Endothelial cell of umbilical vein (primary cell): ENCODE measurements around the gene COL15A1. TPM values are rescaled to one million over a fixed set of nuclear protein-coding genes. Genes with fewer than 3 reads are reported as not detected.

Experiments used
- BruUV-seq: library from RNA; stranded (reverse); fragments of 400-500 nt; replicated peaks from 2 replicates; lab custom pipeline; 2021; lab: Mats Ljungman, UMichigan
- CTCF ChIA-PET: fragments of 300-600, 350-600 bp; sonication (Branson Sonifier 250); formaldehyde crosslinking; loops from one replicate; lab custom pipeline; 2021; ENCODE audit warnings: antibody characterized with exemption, inconsistent platforms; lab: Charles Lee
- POLR2A ChIA-PET: fragments of 300-600, 350-600 bp; sonication (Branson Sonifier 250); formaldehyde crosslinking; loops from one replicate; lab custom pipeline; 2021; ENCODE audit warnings: antibody characterized with exemption, inconsistent platforms; lab: Charles Lee
- DNase-seq: peaks from one replicate; pipeline ENCODE4 v3.0.0-alpha.2; 2011; ENCODE audit warnings: low read depth, low spot score
- FAIRE-seq: peaks from 2 replicates; lab custom pipeline; 2011; peaks lifted over from hg19 to GRCh38; lab: Jason Lieb, UNC
- H2AFZ ChIP-seq: 2 replicates; pipeline ENCODE4 v1.6.0; 2012; ENCODE audit warnings: low read depth, low read length, control low read depth, inconsistent platforms
- H3K27ac ChIP-seq: 2 replicates; pipeline ENCODE4 v1.5.1; 2011; ENCODE audit warnings: low read depth, mild to moderate bottlenecking, control low read depth, low read length, moderate library complexity; ENCODE audit not compliant: insufficient read depth
- H3K27me3 ChIP-seq, 2 experiments: 2 replicates each; pipeline versions ENCODE4 v1.6.0 to v1.6.1; 2011; ENCODE audit warnings: low read length in 2 of 2, mixed read lengths in 1 of 2; ENCODE audit not compliant: control insufficient read depth in 2 of 2, insufficient read depth in 2 of 2
- H3K36me3 ChIP-seq, 2 experiments: 2 replicates in 1 of 2; 3 replicates in 1 of 2; pipeline ENCODE4 v1.5.1; 2011; ENCODE audit warnings: low read length in 2 of 2, mild to moderate bottlenecking in 1 of 2, moderate library complexity in 1 of 2; ENCODE audit not compliant: control insufficient read depth in 2 of 2, insufficient read depth in 2 of 2; ENCODE audit errors: extremely low read depth in 1 of 2
- H3K4me1 ChIP-seq: 3 replicates; pipeline ENCODE4 v1.5.1; 2011; ENCODE audit warnings: mild to moderate bottlenecking, low read length; ENCODE audit not compliant: control insufficient read depth, insufficient read depth; ENCODE audit errors: extremely low read depth
- H3K4me2 ChIP-seq: 2 replicates; pipeline ENCODE4 v1.6.1; 2011; ENCODE audit warnings: low read length, control low read depth, mixed read lengths; ENCODE audit not compliant: insufficient read depth
- H3K4me3 ChIP-seq, 3 experiments: fragments of 200-600 bp in 1 of 3; sonication (generic), shearing (Covaris generic) in 1 of 3; replicated peaks in 1 of 3; 2 replicates each; pipeline ENCODE4 v1.5.1; 2011 to 2016; ENCODE audit warnings: control low read depth in 3 of 3, low read length in 3 of 3, mild to moderate bottlenecking in 2 of 3, inconsistent platforms in 1 of 3, low read depth in 1 of 3, moderate library complexity in 1 of 3; ENCODE audit not compliant: insufficient read depth in 1 of 3
- H3K79me2 ChIP-seq: 2 replicates; pipeline ENCODE4 v1.6.0; 2012; ENCODE audit warnings: low read length, inconsistent platforms; ENCODE audit not compliant: control insufficient read depth, insufficient read depth
- H3K9ac ChIP-seq: replicated peaks from 2 replicates; pipeline ENCODE3; 2011; ENCODE audit warnings: low read length, control low read depth; ENCODE audit not compliant: insufficient read depth; ENCODE audit errors: extremely low read depth
- H3K9me1 ChIP-seq: replicated peaks from 3 replicates; pipeline ENCODE4 v1.6.0; 2011; ENCODE audit warnings: mild to moderate bottlenecking, low read length; ENCODE audit not compliant: control insufficient read depth, insufficient read depth; ENCODE audit errors: extremely low read depth
- H3K9me3 ChIP-seq: replicated peaks from 2 replicates; pipeline ENCODE4 v1.5.1; 2012; ENCODE audit warnings: low read length, inconsistent platforms; ENCODE audit not compliant: control insufficient read depth, insufficient read depth
- H4K20me1 ChIP-seq: replicated peaks from 2 replicates; pipeline ENCODE3; 2011; ENCODE audit warnings: mild to moderate bottlenecking, low read length; ENCODE audit not compliant: control insufficient read depth, insufficient read depth; ENCODE audit errors: extremely low read depth
- EZH2 ChIP-seq: IDR thresholded peaks from 2 replicates; pipeline ENCODE4 v1.6.1; 2012; ENCODE audit warnings: borderline replicate concordance, low read depth, mild to moderate bottlenecking, moderate library complexity, low read length, inconsistent platforms; ENCODE audit not compliant: severe bottlenecking
- GATA2 ChIP-seq: IDR thresholded peaks from 2 replicates; pipeline ENCODE4 v1.7.0; 2011; ENCODE audit warnings: low read depth, mild to moderate bottlenecking, moderate library complexity, mixed read lengths, low read length; ENCODE audit not compliant: insufficient read length, insufficient read depth
- JUN ChIP-seq: IDR thresholded peaks from 2 replicates; pipeline ENCODE4 v1.6.1; 2011; ENCODE audit warnings: borderline replicate concordance, low read depth; ENCODE audit not compliant: insufficient read length, insufficient read depth
- MYC ChIP-seq: IDR thresholded peaks from one replicate; pipeline ENCODE4 v1.6.1; 2011; ENCODE audit warnings: mild to moderate bottlenecking, low read depth, low read length
- POLR2A ChIP-seq: IDR thresholded peaks from 2 replicates; pipeline ENCODE4 v1.6.1; 2012; ENCODE audit warnings: low read depth, mild to moderate bottlenecking, control low read depth, low read length
- POLR2AphosphoS5 ChIP-seq: IDR thresholded peaks from 2 replicates; pipeline ENCODE4 v1.6.1; 2012; ENCODE audit warnings: low read depth, mild to moderate bottlenecking, control low read depth, low read length, moderate library complexity; ENCODE audit not compliant: insufficient read depth
- dilution Hi-C: fragments of 300-500 bp; cut with MboI; formaldehyde crosslinking; loops from one replicate; pipeline ENCODE4 v1.15.0; 2019; ENCODE audit warnings: low sequenced_read_pairs; ENCODE audit not compliant: extremely low pct_ligation_motif_present
- intact Hi-C: fragments of 100-400 bp; cut with micrococcal nuclease; formaldehyde crosslinking; loops from one replicate; pipeline ENCODE4 v1.10.0; 2022
- polyA plus RNA-seq, 4 experiments: library from polyadenylated mRNA; depleted of rRNA in 3 of 4; stranded (reverse) in 3 of 4; unstranded in 1 of 4; fragments of >200 nt; gene quantifications; 2 replicates each; pipeline versions ENCODE4 v1.2.1 to v1.2.3, GENCODE V29; 2011 to 2012; ENCODE audit warnings: missing spikeins in 1 of 4
- total RNA-seq: library from RNA; stranded (reverse); gene quantifications from 2 replicates; pipeline ENCODE4 v1.2.3, GENCODE V29; 2021
- TF ChIP-seq, protein P1 (sequence below), 2 donors: IDR thresholded peaks; 1 replicate in 1 of 2; 2 replicates in 1 of 2; pipeline ENCODE4 v1.5.1; 2011; ENCODE audit warnings: low read length in 2 of 2, mild to moderate bottlenecking in 2 of 2, moderate library complexity in 2 of 2, control low read depth in 1 of 2, inconsistent platforms in 1 of 2, low read depth in 1 of 2; ENCODE audit not compliant: insufficient read depth in 1 of 2; ENCODE audit errors: extremely low read depth in 1 of 2
- TF ChIP-seq, protein P2 (sequence below): IDR thresholded peaks from 2 replicates; pipeline ENCODE4 v1.6.1; 2011; ENCODE audit not compliant: insufficient read depth, insufficient read length

COL15A1 gene
- total and polyA plus RNA-seq, 2 donors (not counting 3 experiments of a cell fraction or from before 2014, with no cell fraction given), result not detected

DNA sequence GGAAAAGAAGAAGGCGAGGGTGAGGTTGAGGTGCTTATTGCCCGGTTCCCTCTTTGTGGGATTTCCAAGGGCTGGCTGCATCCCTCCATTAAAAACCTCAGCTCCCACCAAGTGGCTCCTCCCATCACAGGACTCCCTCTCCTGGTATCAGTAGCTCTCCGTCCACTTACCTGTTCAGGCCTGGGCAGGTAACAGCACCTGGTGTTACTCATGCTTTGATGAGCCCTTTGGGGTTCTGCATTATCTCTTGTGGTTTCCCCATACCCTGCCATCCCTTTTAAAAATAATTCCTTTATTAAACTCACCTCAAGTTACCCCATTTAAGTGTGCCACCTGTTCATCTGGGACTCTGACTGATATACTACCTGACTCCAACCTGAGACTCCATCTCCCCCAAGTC lies 143.8 kb downstream of the COL15A1 start:
- H3K27me3 ChIP-seq, result peaks cover 0 to 2% of the 10 kb centered on the region in 2 experiments
- no peak overlapping the region for H2AFZ ChIP-seq
- CTCF ChIA-PET, result interaction anchor here (1.9 kb wide), 1 partner anchor 17 kb away, joined by 5 read pairs; the partner anchor contains the start of gene TGFBR1
- H3K27ac ChIP-seq, result no peak overlapping the region
- H3K36me3 ChIP-seq, result no peaks in the 10 kb centered on the region
- POLR2A ChIA-PET, result no interaction called here
- no peaks in the 10 kb centered on the region for H3K9me1 ChIP-seq
- H3K4me2 ChIP-seq, result no peak overlapping the region
- H3K79me2 ChIP-seq, result no peaks in the 10 kb centered on the region
- no peaks in the 10 kb centered on the region for H4K20me1 ChIP-seq
- DNase-seq, result no peak
- dilution Hi-C loops (no loop called here), intact Hi-C loops (no loop called here)
- H3K4me1 ChIP-seq, result no peaks in the 10 kb centered on the region
- TF ChIP-seq GATA2 (no peak), EZH2 (no peak), MYC (no peak), POLR2A (no peak), JUN (no peak), POLR2AphosphoS5 (no peak)
- TF ChIP-seq, protein P1, sequence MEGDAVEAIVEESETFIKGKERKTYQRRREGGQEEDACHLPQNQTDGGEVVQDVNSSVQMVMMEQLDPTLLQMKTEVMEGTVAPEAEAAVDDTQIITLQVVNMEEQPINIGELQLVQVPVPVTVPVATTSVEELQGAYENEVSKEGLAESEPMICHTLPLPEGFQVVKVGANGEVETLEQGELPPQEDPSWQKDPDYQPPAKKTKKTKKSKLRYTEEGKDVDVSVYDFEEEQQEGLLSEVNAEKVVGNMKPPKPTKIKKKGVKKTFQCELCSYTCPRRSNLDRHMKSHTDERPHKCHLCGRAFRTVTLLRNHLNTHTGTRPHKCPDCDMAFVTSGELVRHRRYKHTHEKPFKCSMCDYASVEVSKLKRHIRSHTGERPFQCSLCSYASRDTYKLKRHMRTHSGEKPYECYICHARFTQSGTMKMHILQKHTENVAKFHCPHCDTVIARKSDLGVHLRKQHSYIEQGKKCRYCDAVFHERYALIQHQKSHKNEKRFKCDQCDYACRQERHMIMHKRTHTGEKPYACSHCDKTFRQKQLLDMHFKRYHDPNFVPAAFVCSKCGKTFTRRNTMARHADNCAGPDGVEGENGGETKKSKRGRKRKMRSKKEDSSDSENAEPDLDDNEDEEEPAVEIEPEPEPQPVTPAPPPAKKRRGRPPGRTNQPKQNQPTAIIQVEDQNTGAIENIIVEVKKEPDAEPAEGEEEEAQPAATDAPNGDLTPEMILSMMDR (IDR thresholded peaks at IDR 0.05; ENCODE audit: extremely low read depth in 1 of 2, insufficient read depth in 1 of 2, low read depth in 1 of 2, low read length in 2 of 2), result no peak
- TF ChIP-seq, protein P2, sequence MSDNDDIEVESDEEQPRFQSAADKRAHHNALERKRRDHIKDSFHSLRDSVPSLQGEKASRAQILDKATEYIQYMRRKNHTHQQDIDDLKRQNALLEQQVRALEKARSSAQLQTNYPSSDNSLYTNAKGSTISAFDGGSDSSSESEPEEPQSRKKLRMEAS, result no peak
- H3K9ac ChIP-seq, result no peak overlapping the region
- no peak for FAIRE-seq
- no TSS peak for BruUV-seq
- no peaks in the 10 kb centered on the region for H3K9me3 ChIP-seq
- no peak overlapping the region for H3K4me3 ChIP-seq
